GM06990 (cell line): ENCODE measurements around the gene CDO1.

Source experiments
- DNase-seq: peaks from one replicate; pipeline ENCODE4 v3.0.0-alpha.2; 2011; ENCODE audit not compliant: insufficient read length; ENCODE audit errors: extremely low read depth
- H3K27me3 ChIP-seq: replicated peaks from 2 replicates; pipeline ENCODE4 v1.6.0; 2011; ENCODE audit warnings: low read length; ENCODE audit not compliant: control insufficient read depth, insufficient read depth
- H3K36me3 ChIP-seq: 2 replicates; pipeline ENCODE4 v1.5.1; 2011; ENCODE audit warnings: low read length; ENCODE audit not compliant: control insufficient read depth, insufficient read depth
- H3K4me3 ChIP-seq: replicated peaks from 2 replicates; pipeline ENCODE4 v1.5.1; 2011; ENCODE audit warnings: low read depth, mild to moderate bottlenecking, control low read depth, low read length
- CTCF ChIP-seq: IDR thresholded peaks from 2 replicates; pipeline ENCODE4 v1.5.1; 2011; ENCODE audit warnings: low read length, control low read depth, mild to moderate bottlenecking, inconsistent platforms; ENCODE audit not compliant: insufficient read depth, poor library complexity, severe bottlenecking

The CDO1 gene

DNA sequence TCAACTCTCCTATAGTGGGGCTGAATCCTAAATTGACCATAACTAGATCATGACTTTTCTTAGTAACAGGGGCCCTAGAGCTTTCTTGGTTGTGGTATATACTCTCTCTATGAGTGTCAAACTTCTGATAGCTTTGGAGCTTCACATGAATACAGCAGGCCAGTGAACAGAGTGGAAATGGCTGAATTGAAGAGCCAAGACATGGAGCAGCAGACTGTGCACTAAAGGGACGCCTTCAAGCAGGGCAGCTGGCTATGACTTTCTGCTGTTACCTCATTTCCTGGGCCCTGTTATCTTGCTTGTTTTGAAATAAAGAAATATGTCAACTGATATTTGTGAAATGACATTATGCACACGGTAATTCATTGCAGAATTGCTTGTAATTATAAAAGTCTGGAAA is 16.4 kb downstream of the CDO1 start:
- TF ChIP-seq CTCF, result no peak

DNA sequence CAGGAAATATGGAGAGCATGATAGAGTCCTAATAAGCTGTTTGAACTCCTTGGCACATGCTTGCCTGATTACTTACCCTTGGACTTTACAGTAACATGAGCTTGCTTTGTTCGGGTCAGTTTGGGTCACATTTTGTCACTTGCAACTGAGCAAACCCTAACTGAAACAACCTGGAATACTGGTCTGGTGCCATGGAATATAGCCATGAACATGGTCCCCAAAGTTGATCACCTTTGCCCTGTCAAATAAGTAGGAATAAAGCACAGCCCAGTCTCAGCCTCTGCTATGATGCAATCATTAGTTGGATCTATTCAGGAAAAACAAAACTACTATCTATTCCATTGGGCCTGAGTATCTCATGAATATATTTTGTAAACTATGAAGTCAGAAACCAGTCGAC is 18.2 kb downstream of the CDO1 start:
- DNase-seq, result no peak
- no peaks in the 10 kb centered on the region; the same call in 1 of the 2 replicates for H3K27me3 ChIP-seq
- H3K36me3 ChIP-seq, result no peaks in the 10 kb centered on the region
- TF ChIP-seq CTCF, result no peak
- H3K4me3 ChIP-seq, result no peak overlapping the region

More for the DNA sequence above, 16.4 kb downstream of the CDO1 start:
- Histone ChIP-seq H3K36me3 (no peaks in the 10 kb centered on the region), H3K4me3 (no peak overlapping the region), H3K27me3 (no peaks in the 10 kb centered on the region; the same call in 1 of the 2 replicates)
- no peak for DNase-seq

DNA sequence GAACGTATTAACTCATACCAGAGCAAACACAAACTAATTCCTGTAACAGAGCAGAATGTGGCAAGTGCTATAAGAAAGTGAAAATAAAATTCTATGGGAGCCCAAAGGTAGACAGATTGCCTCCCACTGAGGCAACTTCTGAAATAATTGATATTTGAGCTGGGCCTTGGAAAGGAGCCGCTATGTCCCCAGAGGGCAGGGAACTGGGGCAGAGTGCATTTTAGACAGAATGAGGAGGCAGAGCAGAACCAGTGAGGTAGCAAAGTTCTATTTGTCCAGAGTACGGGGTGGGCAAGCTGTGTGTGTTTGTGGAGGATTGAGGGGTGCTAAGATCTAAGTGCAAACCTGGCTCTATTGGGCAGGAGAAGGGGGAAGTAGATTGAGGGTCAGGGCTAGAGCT is 19.8 kb downstream of the CDO1 start:
- no peaks in the 10 kb centered on the region; the same call in 1 of the 2 replicates for H3K27me3 ChIP-seq
- no peak for TF ChIP-seq CTCF
- no peak overlapping the region for H3K4me3 ChIP-seq
- DNase-seq, result no peak
- no peaks in the 10 kb centered on the region for H3K36me3 ChIP-seq

GRCh38 chr5:115795700-115796099 is 20.8 kb downstream of the CDO1 start:
- no peak for TF ChIP-seq CTCF
- DNase-seq, result no peak
- Histone ChIP-seq H3K27me3 (no peaks in the 10 kb centered on the region; the same call in 1 of the 2 replicates), H3K36me3 (no peaks in the 10 kb centered on the region), H3K4me3 (no peak overlapping the region)

DNA sequence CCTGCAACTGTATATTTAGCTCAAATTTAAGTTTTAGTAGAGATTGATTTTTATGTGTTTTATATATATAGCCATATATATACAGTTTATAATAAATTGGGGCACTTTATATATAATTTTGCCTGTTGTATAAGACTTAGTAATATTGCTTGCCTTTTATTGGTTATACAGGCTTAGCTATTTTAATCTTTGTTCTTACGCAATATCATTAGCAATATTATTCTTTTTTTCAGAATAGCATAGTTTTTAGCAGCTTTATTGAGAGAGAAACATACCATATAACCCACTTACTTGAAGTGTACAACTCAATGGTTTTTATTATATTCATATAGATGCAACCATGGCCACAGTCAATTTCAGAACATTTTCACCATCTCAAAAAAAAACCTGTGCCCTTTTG is 28.0 kb downstream of the CDO1 start:
- Histone ChIP-seq H3K4me3 (no peak overlapping the region), H3K27me3 (no peaks in the 10 kb centered on the region; the same call in 1 of the 2 replicates), H3K36me3 (no peaks in the 10 kb centered on the region)
- DNase-seq, result no peak
- no peak for TF ChIP-seq CTCF

GRCh38 chr5:115787426-115787825 is 29.0 kb downstream of the CDO1 start:
- Histone ChIP-seq H3K36me3 (no peaks in the 10 kb centered on the region), H3K4me3 (no peak overlapping the region), H3K27me3 (no peaks in the 10 kb centered on the region; the same call in 1 of the 2 replicates)
- TF ChIP-seq CTCF, result no peak
- no peak for DNase-seq
